ENCODE results near the gene NTSR2.

Gene NTSR2

GRCh38 chr2:11708106-11708505 lies 38.1 kb upstream of the NTSR2 start:
- H3K4me3 ChIP-seq (ENCODE audit: low read depth, low read length): no peak overlapping the region

GRCh38 chr2:11705711-11706110 lies 35.7 kb upstream of the NTSR2 start:
- no peak for TF ChIP-seq CTCF (IDR thresholded peaks at IDR 0.05; ENCODE audit: low read depth, low read length)
- H3K4me3 ChIP-seq (ENCODE audit: low read depth, low read length): no peak overlapping the region

More at GRCh38 chr2:11708106-11708505, 38.1 kb upstream of the NTSR2 start:
- TF ChIP-seq CTCF (IDR thresholded peaks at IDR 0.05; ENCODE audit: low read depth, low read length): no peak

- TF ChIP-seq CTCF (IDR thresholded peaks at IDR 0.05; ENCODE audit: low read depth, low read length): no peak
- no peak overlapping the region for H3K4me3 ChIP-seq (ENCODE audit: low read depth, low read length)
Observed at GRCh38 chr2:11705063-11705462, 35.1 kb upstream of the NTSR2 start.

- no peak overlapping the region for H3K4me3 ChIP-seq (ENCODE audit: low read depth, low read length)
- no peak for TF ChIP-seq CTCF (IDR thresholded peaks at IDR 0.05; ENCODE audit: low read depth, low read length)
Observed at GRCh38 chr2:11703700-11704099, 33.7 kb upstream of the NTSR2 start.

- H3K4me3 ChIP-seq (ENCODE audit: low read depth, low read length): no peak overlapping the region
- TF ChIP-seq CTCF (IDR thresholded peaks at IDR 0.05; ENCODE audit: low read depth, low read length): no peak
Observed at GRCh38 chr2:11702946-11703345, 33.0 kb upstream of the NTSR2 start.

GRCh38 chr2:11701751-11702301 lies 31.8 kb upstream of the NTSR2 start:
- no peak for TF ChIP-seq CTCF (IDR thresholded peaks at IDR 0.05; ENCODE audit: low read depth, low read length)
- no peak overlapping the region for H3K4me3 ChIP-seq (ENCODE audit: low read depth, low read length)

GRCh38 chr2:11701206-11701605 lies 31.2 kb upstream of the NTSR2 start:
- TF ChIP-seq CTCF (IDR thresholded peaks at IDR 0.05; ENCODE audit: low read depth, low read length): no peak
- H3K4me3 ChIP-seq (ENCODE audit: low read depth, low read length): no peak overlapping the region

Data from WI38 (cell line).